ENCODE results near the gene CWC27.

- TF ChIP-seq POLR2A (IDR thresholded peaks at IDR 0.05) (no peak), CTCF (IDR thresholded peaks at IDR 0.05) (no peak), POLR2AphosphoS5 (IDR thresholded peaks at IDR 0.05) (no peak), EP300 (IDR thresholded peaks at IDR 0.05) (no peak)
Observed at GRCh38 chr5:64899838-64900237, 131.1 kb downstream of the CWC27 start.

Data from upper lobe of left lung (tissue), 4 donors.